HEK293T (cell line): ENCODE data around the gene PRKCA.

Source experiments
- NFRKB ChIP-seq: fragments of 450-650 bp; IDR thresholded peaks from 2 replicates; pipeline ENCODE4 v1.6.1; 2016; ENCODE audit warnings: mild to moderate bottlenecking, moderate library complexity
- SUZ12 ChIP-seq: fragments of 450-650 bp; IDR thresholded peaks from 2 replicates; pipeline ENCODE4 v1.6.1; 2016; ENCODE audit warnings: mild to moderate bottlenecking

DNA sequence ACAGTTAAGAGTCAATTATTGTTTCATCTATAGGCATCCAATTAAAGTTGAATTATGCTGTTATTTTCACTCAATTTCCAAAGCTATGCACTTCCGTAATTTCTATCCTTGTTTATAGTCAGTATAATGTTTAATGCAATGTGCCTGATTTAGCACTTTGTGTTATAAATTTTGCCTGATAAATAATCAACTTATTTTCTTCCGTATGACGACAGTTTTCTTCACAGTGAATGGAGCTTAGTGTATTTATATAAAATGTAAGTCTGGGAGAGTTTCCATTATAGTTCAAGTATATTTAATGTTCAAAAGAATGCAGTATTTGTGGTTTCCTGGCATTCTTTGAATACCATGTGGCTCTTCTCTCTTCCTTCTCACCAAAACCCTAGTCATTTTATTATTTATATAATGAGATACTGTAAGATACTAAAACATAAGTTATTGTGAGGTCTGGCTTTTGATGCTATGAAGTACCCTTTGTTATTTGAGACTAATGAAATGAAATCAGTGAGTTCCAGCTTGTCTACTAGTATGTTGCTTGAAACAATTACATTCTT lies 240.6 kb downstream of the PRKCA start:
- TF ChIP-seq SUZ12 (no peak), NFRKB (no peak)
